ENCODE measurements around the gene IFI44. TPM values are rescaled to one million over a fixed set of nuclear protein-coding genes. Genes with fewer than 3 reads are reported as not detected.

Gene IFI44
- total and polyA plus RNA-seq, 10 of the 15 experiments (the other 5 are each of a cell fraction or from before 2014, with no cell fraction given): 37.7 to 272 (median 90.9) TPM

- ChIA-PET POLR2A (interaction anchor here (0.6 kb wide), 1 partner anchor 27 kb away, joined by 3 read pairs; no protein-coding TSS in a partner anchor), CTCF (interaction anchor here (1.8 to 2.3 kb wide), 2 partner anchors 14 to 472 kb away, joined by 6 to 10 read pairs; no protein-coding TSS in a partner anchor), RAD21 (ENCODE audit: unreplicated experiment) (interaction anchor here (1.5 kb wide), 1 partner anchor 472 kb away, joined by 3 read pairs; no protein-coding TSS in a partner anchor), SMC1A (ENCODE audit: uncharacterized antibody, unreplicated experiment) (interaction anchor here (1.3 kb wide), 1 partner anchor 14 kb away, joined by 5 read pairs; no protein-coding TSS in a partner anchor)
- TF ChIP-seq PBX3 (IDR thresholded peaks at IDR 0.05; ENCODE audit: insufficient replicate concordance, low read depth, low read length) (no peak), IRF5 (IDR thresholded peaks at IDR 0.05; ENCODE audit: borderline replicate concordance) (no peak), ZBTB40 (IDR thresholded peaks at IDR 0.05; ENCODE audit: borderline replicate concordance) (no peak), ZBTB11 (CRISPR knock-in tag; IDR thresholded peaks at IDR 0.05) (no peak), IKZF2 (IDR thresholded peaks at IDR 0.05) (no peak), SMAD5 (IDR thresholded peaks at IDR 0.05; ENCODE audit: low read depth) (no peak)
- no peaks in the 10 kb centered on the region for H3K4me1 ChIP-seq (ENCODE audit: control insufficient read depth, insufficient read depth, low read length)
- H3K4me3 ChIP-seq: no peak overlapping the region
- H3K9me3 ChIP-seq (replicated peaks; ENCODE audit: control insufficient read depth, insufficient read depth, low read length): no peaks in the 10 kb centered on the region
- H3K9ac ChIP-seq (ENCODE audit: control insufficient read depth, insufficient read depth, low read length): no peak overlapping the region
- DNase-seq (ENCODE audit: low read depth, low spot score) (no peak), ATAC-seq (no peak), FAIRE-seq (no peak)
- intact Hi-C loops (cut with micrococcal nuclease; ENCODE audit: unreplicated experiment): loop anchor here (5.0 to 10.0 kb wide), 2 partner anchors 228 to 276 kb away; no protein-coding TSS in a partner anchor
- in situ Hi-C loops (cut with MboI): no loop called here
- no TSS peak for BruUV-seq (replicated peaks)
- no peak overlapping the region for H3K4me2 ChIP-seq (ENCODE audit: control insufficient read depth, insufficient read depth)
- H3K27ac ChIP-seq (ENCODE audit: control insufficient read depth, insufficient read depth): no peak overlapping the region
- no peaks in the 10 kb centered on the region for H3K79me2 ChIP-seq (ENCODE audit: control insufficient read depth, insufficient read depth, low read length)
- H3K36me3 ChIP-seq (ENCODE audit: control insufficient read depth in 2 of 2, insufficient read depth in 2 of 2, low read length in 1 of 2): no peaks in the 10 kb centered on the region
- no peak overlapping the region for H2AFZ ChIP-seq (ENCODE audit: control insufficient read depth, low read depth, low read length)
- H4K20me1 ChIP-seq (ENCODE audit: control insufficient read depth, insufficient read depth): no peaks in the 10 kb centered on the region
- no peaks in the 10 kb centered on the region for H3K27me3 ChIP-seq (replicated peaks in 1 of 2; ENCODE audit: control insufficient read depth in 2 of 2, insufficient read depth in 2 of 2, low read length in 1 of 2)
- WGBS (ENCODE audit: insufficient coverage, insufficient replicate concordance, low lambda C conversion rate, missing lambda C conversion rate): 48% methylated on average over 1 of the region's 1 CpG
These were observed 46.4 kb upstream of the IFI44 start for GRCh38 chr1:78603206-78603605.
